ENCODE measurements around the gene MAPK4. TPM values are rescaled to one million over a fixed set of nuclear protein-coding genes. Genes with fewer than 3 reads are reported as not detected.

The MAPK4 gene
- total RNA-seq, 1 experiment from 2014 or later, result 4.2 TPM

- Mint-ChIP-seq H3K9me3 (peaks cover 29% of the 10 kb centered on the region), H3K27ac (no peak overlapping the region), H3K27me3 (ENCODE audit: low read depth) (no peaks in the 10 kb centered on the region), H3K4me1 (peaks cover 18% of the 10 kb centered on the region), H3K4me3 (no peak overlapping the region), H3K36me3 (peaks cover 13% of the 10 kb centered on the region)
- ATAC-seq (no peak), DNase-seq (ENCODE audit: low spot score) (no peak)
- TF ChIP-seq ZMAT4 (CRISPR knock-in tag; IDR thresholded peaks at IDR 0.05), result no peak
- TF ChIP-seq NFE2L1 (CRISPR knock-in tag; IDR thresholded peaks at IDR 0.05), result no peak
- no peak for TF ChIP-seq ZNF138 (CRISPR knock-in tag; conservative IDR thresholded peaks at IDR 0.05)
- TF ChIP-seq FOXP1 (CRISPR knock-in tag; IDR thresholded peaks at IDR 0.05; ENCODE audit: borderline replicate concordance), result no peak
- TF ChIP-seq GTF2I (CRISPR knock-in tag; conservative IDR thresholded peaks at IDR 0.05), result no peak
- no peak for TF ChIP-seq MXD4 (CRISPR knock-in tag; IDR thresholded peaks at IDR 0.05; ENCODE audit: borderline replicate concordance)
- no peak for TF ChIP-seq CDX4 (CRISPR knock-in tag; IDR thresholded peaks at IDR 0.05; ENCODE audit: borderline replicate concordance)
- no peak for TF ChIP-seq IRF2 (CRISPR knock-in tag; IDR thresholded peaks at IDR 0.05; ENCODE audit: borderline replicate concordance, low read depth)
- no peak for TF ChIP-seq ZNF416 (CRISPR knock-in tag; IDR thresholded peaks at IDR 0.05)
- TF ChIP-seq ZNF263 (CRISPR knock-in tag; IDR thresholded peaks at IDR 0.05; ENCODE audit: low read depth), result no peak
- TF ChIP-seq ATF3 (CRISPR knock-in tag; conservative IDR thresholded peaks at IDR 0.05), result no peak
- TF ChIP-seq RORB (CRISPR knock-in tag; IDR thresholded peaks at IDR 0.05), result no peak
- ChIA-PET CTCF (no interaction called here), POLR2A (no interaction called here)
Observed at GRCh38 chr18:50744253-50744652, 184.4 kb downstream of the MAPK4 start.

GRCh38 chr18:50745945-50746344 lies 186.1 kb downstream of the MAPK4 start:
- TF ChIP-seq ZBTB21 (CRISPR knock-in tag; IDR thresholded peaks at IDR 0.05; ENCODE audit: borderline replicate concordance), result no peak
- TF ChIP-seq ZNF423 (CRISPR knock-in tag; IDR thresholded peaks at IDR 0.05), result no peak
- no peak for TF ChIP-seq USF2 (CRISPR knock-in tag; IDR thresholded peaks at IDR 0.05)
- TF ChIP-seq ZNF532 (CRISPR knock-in tag; IDR thresholded peaks at IDR 0.05; ENCODE audit: borderline replicate concordance), result no peak
- no peak for TF ChIP-seq ATF1 (CRISPR knock-in tag; IDR thresholded peaks at IDR 0.05)
- no peak for TF ChIP-seq CBFB (CRISPR knock-in tag; IDR thresholded peaks at IDR 0.05; ENCODE audit: low read depth)
- TF ChIP-seq SMAD4 (CRISPR knock-in tag; IDR thresholded peaks at IDR 0.05), result no peak
- no peak for TF ChIP-seq USF1 (CRISPR knock-in tag; IDR thresholded peaks at IDR 0.05)
- no peak for TF ChIP-seq STAT6 (CRISPR knock-in tag; conservative IDR thresholded peaks at IDR 0.05; ENCODE audit: low read depth)
- TF ChIP-seq ZNF219 (CRISPR knock-in tag; IDR thresholded peaks at IDR 0.05; ENCODE audit: borderline replicate concordance), result no peak
- TF ChIP-seq ATF6 (CRISPR knock-in tag; IDR thresholded peaks at IDR 0.05), result no peak
- TF ChIP-seq HMGA2 (CRISPR knock-in tag; IDR thresholded peaks at IDR 0.05), result no peak
- Mint-ChIP-seq H3K27me3 (ENCODE audit: low read depth) (no peaks in the 10 kb centered on the region), H3K4me3 (no peak overlapping the region), H3K27ac (no peak overlapping the region), H3K4me1 (peaks cover 28% of the 10 kb centered on the region), H3K9me3 (peaks cover 29% of the 10 kb centered on the region), H3K36me3 (peaks cover 13% of the 10 kb centered on the region)
- CTCF ChIA-PET, result no interaction called here
- ATAC-seq (no peak), DNase-seq (ENCODE audit: low spot score) (no peak)
- POLR2A ChIA-PET, result no interaction called here
